ENCODE data around the gene PLEKHH1.

The PLEKHH1 gene

GRCh38 chr14:67569011-67569650, 36.0 kb downstream of the PLEKHH1 start:
- DNase-seq: no peak

- no peak for DNase-seq
These were observed 36.7 kb downstream of the PLEKHH1 start for GRCh38 chr14:67569651-67570290.

- no peak for DNase-seq
These were observed 37.4 kb downstream of the PLEKHH1 start for GRCh38 chr14:67570453-67570852.

DNA sequence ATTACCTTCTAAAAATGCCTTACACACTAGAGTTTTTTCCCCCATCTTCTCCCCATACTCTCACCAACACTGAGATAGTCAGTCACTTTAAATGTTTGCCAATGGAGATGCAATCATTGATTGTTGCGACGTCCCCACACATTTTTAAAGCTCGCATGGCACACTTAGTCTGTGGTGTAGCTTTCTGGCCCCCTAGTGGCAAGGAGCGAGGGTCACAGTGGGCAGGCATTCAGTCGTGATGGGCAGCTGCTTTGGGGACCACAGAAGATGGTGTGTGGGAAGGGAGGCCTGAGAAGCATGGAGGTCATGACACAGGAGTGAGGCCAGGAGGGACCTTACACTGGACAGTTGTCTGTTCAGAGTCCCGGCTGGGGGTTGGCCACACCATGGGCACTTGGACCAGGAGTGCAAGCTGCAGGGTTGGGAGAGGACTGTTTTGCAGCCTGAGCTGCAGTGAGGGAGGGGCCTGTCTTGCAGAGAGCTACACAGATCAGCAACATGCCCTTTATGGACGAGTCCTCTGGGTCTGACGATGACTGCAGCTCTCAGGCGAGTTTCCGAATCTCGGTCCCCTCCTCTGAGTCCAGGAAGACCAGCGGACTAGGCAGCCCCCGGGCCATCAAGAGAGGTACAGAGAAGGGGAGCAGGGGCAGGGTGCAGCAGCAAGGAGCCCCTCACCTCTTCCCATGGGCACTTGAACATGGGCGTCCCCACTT, 38.3 kb downstream of the PLEKHH1 start:
- DNase-seq: peak; percentile 13

- DNase-seq: no peak
These were observed 38.9 kb downstream of the PLEKHH1 start for GRCh38 chr14:67571991-67572323.

GRCh38 chr14:67572608-67573007, 39.5 kb downstream of the PLEKHH1 start:
- no peak for DNase-seq

DNA sequence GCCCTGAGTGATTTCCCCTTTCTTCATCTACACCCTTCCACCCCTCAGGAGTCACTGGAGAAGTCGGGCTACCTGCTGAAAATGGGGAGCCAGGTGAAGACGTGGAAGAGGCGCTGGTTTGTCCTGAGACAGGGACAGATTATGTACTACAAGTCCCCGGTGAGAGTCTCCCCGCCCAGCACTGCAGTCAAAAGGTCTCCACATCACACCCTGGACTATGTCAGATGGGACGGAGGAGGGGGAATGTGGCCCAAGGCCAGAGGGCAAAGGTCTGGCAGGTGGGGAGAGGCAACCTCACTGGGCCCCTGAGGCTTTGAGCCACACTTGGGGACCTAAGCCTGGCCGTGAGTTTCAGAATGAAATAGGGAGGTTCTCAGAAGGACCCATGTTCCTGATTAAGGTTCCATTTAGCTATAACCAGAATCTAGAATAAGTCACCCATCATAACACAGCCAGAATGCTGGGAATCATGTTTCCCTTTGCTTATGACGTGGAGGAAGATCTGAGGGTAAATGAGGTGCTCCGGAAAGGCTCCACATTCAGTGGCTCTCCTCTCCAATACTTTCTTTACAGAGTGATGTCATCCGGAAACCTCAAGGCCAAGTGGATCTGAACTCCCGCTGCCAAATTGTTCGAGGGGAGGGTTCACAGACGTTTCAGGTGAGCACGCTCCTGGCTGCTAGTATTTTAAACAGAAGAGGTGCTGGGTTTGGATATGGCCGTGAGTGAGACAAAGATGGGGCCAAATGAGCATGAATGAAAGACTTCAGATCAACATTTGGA, 40.3 kb downstream of the PLEKHH1 start:
- DNase-seq: no peak

- DNase-seq: no peak
These were observed 41.1 kb downstream of the PLEKHH1 start for GRCh38 chr14:67574156-67574555.

- no peak for DNase-seq
These were observed 41.7 kb downstream of the PLEKHH1 start for GRCh38 chr14:67574806-67575205.

DNA sequence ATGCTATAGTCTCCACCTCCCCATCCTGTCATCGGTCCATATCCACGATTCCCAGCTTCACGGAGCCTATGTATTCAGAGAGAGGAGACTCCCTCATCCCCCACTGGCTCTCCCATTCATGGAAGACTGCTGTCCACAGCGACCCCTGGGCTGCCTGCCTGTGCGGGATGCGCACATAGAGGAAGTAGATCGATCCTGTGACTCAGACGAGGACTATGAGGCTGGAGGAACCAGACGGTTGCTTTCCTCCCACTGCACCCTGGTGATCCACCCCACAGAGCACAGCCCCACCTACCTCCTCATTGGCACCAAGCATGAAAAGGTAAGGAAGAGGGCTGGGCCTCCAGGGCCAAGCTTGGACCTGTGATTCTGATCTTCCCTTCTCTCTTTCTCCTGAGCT, 42.6 kb downstream of the PLEKHH1 start:
- DNase-seq: no peak

DNA sequence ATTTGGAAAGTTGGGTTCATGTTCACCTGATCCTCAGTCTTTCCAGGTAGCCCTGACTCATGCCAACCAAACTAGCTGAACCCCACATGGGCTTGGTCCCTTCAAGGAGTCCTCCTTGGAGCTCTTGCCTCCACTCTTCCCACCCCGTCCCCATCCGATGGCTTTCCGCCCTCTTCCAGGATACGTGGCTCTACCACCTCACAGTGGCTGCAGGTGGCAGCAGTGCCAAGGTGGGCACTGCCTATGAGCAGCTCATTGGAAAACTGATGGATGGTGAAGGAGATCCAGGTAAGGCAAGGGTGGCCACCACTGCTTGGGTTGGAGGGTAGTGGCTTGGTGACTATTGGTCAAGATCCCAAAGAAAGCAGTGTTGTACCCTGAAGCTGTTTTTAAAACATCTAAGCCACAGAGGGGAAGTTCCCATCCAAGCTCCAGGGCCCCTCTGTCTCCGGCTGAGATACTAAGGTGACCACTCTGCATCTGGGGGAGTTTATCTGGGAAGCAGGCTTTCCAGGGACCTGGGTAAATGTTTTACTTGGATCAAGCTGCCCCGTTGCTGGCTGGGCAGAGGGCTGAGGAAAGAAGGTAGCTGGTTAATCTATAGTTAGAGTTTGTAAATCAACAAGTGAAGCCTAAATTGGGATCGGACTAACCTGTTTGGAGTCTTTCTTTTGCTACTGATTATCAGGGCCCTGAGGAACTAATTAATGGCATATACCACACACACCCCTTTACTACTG, 43.3 kb downstream of the PLEKHH1 start:
- DNase-seq: no peak

DNA sequence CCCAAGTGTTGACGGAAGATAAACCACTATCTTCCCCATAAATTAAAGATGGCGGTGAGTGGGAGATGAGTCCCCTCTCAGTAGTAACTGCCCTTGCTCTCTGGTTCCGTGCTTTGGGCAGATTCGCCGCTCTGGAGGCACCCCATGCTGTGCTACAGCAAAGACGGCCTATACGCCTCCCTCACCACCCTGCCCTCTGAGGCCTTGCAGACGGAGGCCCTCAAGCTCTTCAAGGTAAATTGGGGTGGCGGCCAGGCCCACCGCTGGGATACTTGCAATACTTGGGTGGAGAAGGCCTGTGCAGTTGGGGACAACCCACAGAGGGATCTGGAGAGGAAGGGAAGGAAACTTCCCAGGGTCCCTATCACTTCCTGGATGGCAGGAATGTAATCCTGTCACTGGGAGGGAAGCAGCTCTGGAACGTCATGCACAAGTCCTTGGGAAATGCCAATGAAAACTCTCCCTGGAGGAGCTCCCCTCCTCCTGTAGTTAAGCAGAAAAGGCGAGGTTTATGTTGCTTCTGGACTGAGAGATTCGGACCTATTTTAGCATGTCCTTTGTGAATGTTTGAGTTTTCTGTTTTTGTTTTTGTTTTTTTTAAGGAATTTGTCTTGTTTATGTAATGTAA, 44.2 kb downstream of the PLEKHH1 start:
- no peak for DNase-seq

GRCh38 chr14:67577909-67578749, 45.0 kb downstream of the PLEKHH1 start:
- no peak for DNase-seq

- no peak for DNase-seq
These were observed 46.0 kb downstream of the PLEKHH1 start for GRCh38 chr14:67579040-67579439.

GRCh38 chr14:67579636-67580035, 46.5 kb downstream of the PLEKHH1 start:
- DNase-seq: no peak

DNA sequence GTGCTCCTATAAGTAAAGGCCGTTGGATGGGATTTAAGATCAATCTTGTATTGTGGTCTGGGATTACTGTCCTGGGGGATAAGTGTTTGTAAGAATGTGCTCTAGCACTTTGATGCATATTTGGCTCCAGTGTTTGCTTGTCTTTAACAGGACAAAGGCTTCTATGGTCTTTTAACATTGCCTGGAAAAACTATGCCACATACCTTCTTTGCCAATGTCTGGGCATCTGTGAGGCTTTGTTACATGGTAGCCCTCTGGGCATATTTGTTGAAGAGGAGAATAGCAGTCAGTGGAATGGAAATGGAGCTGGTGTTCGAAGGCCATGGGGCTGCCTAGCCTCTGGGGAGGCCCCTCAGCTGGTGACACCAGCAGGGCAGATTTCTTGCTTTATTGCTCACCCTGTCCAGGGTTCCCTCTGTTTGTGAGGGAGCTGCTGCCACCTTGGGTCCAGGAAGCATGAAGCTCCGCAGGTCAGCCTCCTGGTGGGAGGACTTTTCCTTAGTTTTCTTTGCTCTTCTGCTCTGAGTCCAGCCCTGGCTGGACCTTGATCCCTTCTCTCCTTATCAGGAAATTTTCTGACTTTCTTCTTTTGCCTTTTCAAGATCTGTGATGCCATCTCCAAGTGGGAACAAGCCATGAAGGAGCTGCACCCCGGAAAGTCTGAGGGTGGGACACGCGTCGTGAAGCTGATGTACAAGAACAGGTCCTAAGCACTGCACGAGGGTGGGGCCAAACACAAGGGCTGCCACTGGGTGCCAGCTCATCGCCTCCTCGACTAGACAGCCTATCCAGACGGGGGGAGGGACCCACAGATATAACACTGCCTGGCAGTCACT, 47.5 kb downstream of the PLEKHH1 start:
- no peak for DNase-seq

DNA sequence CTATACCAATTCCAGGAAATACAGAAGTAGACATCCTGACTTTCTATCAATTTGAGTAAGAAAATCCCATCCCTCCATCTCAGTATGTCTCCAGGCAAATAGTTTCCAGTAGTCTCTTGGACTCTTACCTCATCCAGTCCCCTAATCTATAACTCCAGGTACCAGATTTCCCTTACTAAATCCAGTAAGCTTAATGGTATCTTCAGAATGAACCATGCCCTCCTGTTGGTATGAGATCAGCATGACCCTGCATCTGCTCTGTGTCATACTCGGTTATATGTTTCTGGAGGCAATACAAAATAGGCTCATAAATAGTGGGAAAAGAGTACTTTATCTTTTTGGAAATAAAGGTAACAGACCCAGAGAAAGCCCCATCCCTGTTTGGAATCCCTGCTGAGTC, 48.6 kb downstream of the PLEKHH1 start:
- DNase-seq: no peak

GRCh38 chr14:67582061-67582460, 49.0 kb downstream of the PLEKHH1 start:
- no peak for DNase-seq

GRCh38 chr14:67583711-67584644, 50.9 kb downstream of the PLEKHH1 start:
- DNase-seq: no peak

Data from T1000 (cell line).